Hematopoietic multipotent progenitor cell treated with erythropoietin and hydrocortisone succinate and interleukin-3 and kit ligand, for 17 days (in vitro differentiated cells): ENCODE results near the gene STK32C.

Source experiments
- DNase-seq: peaks from one replicate; pipeline ENCODE4 v3.0.0-alpha.2; 2015; ENCODE audit warnings: low spot score

Gene STK32C

DNA sequence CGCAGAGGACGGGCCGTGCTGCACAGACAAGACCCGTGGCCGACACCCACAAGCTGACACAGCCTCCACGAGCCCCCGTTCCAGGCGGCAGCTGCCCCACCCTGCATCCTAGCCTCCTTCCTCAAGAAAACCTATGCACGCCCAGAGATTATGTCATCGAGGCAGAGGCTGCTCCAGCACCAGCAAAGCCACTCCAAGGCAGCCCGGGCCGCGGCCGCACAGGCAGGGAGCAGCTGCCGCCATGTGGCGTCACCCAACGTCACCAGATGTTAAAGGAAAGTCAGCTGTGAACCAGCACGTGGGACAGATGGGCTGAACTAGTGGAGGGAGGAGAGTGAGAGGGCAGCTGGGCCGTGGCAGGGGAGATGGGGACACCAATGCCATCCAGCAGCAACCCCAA lies 59.8 kb downstream of the STK32C start:
- DNase-seq, result no peak

- no peak for DNase-seq
Observed at GRCh38 chr10:132246296-132246695, 61.5 kb downstream of the STK32C start.

- no peak for DNase-seq
Observed at GRCh38 chr10:132245056-132245455, 62.7 kb downstream of the STK32C start.

DNA sequence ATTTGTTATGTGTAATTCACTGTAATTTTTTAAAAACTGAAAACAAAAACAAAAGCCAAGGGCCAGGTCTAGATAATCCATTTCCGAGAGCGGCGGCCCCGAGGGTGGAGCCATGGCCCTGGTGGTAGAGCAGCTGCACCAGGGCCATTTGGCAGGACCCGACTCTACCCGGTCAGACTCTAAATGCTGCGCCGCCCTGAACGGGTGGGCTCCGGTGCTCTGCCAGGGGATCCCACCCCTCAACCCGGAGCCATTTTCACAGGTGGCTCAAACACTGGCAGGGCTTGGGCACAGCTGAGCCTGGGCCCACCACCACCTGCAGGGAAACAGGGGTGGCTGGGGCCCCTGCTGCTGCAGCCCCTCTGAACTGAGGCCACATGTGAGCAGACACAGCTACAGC lies 64.1 kb downstream of the STK32C start:
- DNase-seq, result no peak

- DNase-seq, result no peak
Observed at GRCh38 chr10:132243141-132243540, 64.6 kb downstream of the STK32C start.

GRCh38 chr10:132242103-132242840 lies 65.5 kb downstream of the STK32C start:
- DNase-seq, result no peak

DNA sequence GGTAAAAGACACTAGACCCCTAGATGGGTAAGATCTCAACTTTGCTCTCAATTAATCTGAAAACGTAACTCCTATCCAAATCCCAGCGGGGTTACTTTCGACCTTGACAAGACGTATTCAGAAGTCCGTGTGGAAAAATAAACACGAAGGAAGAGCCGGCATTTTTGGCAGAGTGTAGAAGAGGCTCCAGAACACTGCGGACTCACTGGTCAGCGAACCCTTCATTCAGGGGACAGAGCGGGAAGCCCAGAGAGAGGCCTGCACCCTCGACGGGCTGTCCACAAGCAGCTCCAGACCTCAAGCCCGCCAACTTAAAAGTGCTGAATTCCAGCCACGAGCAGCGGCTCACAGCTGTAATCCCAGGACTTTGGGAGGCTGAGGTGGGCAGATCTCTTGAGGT lies 66.3 kb downstream of the STK32C start:
- DNase-seq, result no peak

DNA sequence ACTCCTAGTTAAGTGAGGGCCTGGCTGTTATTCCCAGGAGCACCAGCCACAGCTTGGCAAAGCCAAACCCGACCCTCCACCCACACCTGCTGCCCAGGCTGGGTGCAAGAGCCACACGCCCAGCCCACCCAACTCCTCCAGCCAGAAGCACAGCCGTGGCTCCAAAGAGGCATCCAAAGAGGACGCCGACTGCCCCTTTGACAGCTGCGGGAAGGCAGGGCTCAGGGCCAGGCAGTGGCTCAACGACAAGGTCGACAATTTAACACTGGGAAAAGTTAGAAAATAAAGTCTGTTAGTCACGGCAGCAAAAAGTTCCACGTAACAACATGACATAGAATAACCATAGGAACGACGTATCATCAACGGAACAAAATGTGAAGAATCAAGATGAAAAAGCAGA lies 66.7 kb downstream of the STK32C start:
- DNase-seq, result no peak

GRCh38 chr10:132240581-132240980 lies 67.2 kb downstream of the STK32C start:
- DNase-seq, result no peak

GRCh38 chr10:132240156-132240555 lies 67.6 kb downstream of the STK32C start:
- DNase-seq, result no peak

GRCh38 chr10:132239126-132240031 lies 68.4 kb downstream of the STK32C start:
- no peak for DNase-seq

DNA sequence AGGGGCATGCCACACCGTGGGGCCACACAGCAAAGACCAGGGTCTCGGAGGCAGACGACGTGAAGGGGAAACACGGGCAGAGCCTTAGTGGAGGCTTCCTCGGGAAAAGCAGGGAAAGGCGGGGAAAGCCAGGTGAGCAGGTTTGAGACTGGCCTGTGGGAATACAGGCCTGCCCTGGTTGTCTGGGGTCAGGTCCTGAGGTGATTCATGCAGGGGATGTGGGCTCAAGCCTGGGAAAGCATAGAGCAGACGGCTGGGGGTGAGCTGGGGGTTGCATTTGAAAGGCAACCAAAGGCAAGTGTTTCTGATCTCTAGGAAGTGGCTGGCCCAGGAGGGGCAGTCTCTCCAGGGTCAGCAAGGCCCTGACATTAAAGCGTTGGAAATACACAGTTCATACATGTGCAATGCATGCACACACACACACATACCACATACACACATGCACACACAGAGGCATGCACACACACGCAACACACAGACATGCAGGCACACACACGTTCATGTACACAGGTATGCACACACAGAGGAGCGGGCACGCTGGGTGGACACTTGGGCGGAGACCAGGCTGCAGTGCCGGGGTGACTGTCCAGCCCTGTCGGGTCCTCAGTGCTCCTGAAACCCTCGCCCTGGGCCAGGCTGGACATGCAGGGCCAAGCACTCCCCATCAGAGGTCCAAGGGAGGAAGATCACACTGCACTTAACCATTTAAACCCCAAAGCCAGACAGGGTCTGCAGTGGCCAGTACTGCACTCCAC lies 69.2 kb downstream of the STK32C start:
- DNase-seq, result no peak

DNA sequence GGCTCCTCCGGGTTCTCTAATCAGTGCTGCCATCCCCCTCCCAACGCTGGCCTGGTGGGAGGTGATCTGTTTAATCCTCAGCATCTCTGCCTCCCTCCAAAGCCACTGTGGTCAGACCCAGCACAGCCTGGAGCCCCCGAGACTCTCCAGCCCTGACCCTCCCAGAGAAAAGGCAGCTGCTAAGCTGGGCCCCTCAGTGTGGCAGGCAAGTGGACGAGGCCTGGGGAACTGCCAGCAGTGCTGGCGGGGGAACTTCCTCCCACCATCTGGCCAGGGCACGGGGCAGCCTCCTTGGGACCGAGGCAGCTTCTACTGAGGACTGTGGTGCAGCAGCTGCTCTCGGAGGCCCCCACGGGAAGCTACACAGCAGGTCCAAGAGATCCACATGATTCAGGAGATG lies 69.9 kb downstream of the STK32C start:
- DNase-seq, result no peak

- no peak for DNase-seq
Observed at GRCh38 chr10:132237396-132237795, 70.4 kb downstream of the STK32C start.

- DNase-seq, result no peak
Observed at GRCh38 chr10:132236881-132237280, 70.9 kb downstream of the STK32C start.

- no peak for DNase-seq
Observed at GRCh38 chr10:132236161-132236560, 71.6 kb downstream of the STK32C start.

DNA sequence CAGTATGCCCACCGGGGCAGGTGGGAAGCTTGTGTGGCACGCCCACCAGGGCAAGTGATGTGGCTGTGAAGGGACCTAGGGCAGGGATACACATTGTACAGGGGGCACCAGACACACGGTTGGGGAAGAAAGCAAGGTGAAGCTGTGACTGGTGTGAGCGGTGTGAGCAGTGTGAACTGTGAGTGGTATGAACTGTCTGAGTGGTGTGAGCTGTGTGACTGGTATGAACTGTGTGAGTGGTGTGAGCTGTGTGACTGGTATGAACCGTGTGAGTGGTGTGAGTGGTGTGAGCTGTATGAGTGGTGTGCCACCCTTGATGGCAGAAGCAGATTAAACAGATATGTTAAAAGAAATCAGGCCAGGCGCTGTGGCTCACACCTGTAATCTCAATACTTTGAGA lies 72.9 kb downstream of the STK32C start:
- DNase-seq, result no peak

- no peak for DNase-seq
Observed at GRCh38 chr10:132233501-132234085, 74.2 kb downstream of the STK32C start.

DNA sequence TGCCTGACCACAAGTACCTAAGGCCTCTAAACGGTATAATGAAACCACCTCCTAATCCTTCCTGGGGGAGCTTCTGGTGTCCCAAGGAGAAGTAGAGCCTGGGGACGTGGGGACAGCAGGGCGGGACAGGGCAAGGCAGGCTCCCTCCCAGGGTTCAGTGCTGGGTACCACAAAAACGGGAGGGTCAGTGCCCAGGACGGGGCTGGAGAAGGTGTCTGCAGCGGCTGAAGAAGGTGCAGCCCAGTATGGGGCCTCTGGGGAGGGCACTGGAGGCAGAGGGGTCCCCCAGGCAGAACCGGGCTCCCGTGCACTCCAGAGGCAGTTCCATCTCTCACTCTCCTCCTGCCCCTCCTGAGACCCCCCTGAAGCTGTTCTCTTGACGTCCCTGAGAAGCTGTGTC lies 74.8 kb downstream of the STK32C start:
- no peak for DNase-seq

DNA sequence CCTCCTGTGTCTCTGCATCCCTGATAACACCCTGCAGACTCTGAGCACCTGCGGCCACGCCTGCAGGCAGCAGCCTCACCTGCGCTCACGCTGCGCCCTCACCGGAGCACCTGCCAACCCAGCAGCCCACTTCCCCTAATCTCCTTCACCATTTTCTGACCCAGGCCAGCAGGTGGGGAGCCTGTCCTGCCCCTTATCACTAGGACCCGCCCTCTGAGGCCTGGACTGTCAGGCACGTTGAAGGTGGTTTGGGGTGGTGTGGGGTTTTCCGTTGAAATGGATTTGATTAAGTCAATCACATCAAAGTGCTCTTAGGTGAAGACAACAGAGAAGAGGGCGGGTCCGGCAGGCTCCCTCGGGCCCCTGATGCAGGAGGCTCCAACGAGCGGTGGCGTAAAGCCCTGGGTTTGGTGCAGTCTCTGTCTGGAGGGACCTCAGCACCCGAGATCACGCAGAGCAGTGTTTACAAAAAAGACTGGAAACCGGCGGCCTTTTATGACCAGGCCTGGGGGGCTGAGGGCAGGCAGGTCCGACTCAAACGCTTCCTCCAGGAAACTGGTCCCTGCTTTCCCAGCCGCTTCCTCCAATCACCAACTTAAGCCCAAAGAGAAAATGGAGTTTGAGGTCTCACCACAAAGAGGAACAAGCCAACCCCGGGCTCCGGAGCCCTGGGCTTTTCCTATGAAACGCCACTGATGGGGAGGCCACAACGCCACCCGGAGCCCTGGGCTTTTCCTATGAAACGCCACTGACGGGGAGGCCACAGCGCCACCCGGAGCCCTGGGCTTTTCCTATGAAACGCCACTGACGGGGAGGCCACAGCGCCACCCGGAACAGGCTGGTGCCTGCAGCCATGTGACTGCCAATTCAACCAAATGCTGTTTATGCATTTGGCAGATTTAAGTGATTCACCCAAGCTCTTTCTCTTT lies 75.5 kb downstream of the STK32C start:
- no peak for DNase-seq

DNA sequence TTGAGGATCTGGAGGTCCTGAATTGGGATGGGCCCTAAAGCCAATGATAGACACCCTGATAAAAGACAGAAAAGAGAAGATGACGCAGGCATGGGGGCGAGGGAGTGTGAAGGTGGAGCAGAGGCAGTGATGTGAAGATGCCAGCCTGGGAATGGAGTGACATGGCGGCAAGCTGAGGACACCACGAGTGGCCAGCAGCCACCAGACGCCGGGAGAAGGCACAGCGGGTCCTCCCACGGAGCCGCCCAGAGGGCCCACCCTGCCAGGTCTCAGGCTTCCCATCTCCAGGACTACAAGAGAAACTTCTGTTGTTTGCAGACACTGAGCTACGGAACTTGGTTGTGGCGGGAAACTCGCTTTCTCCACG lies 76.1 kb downstream of the STK32C start:
- DNase-seq, result no peak
